ENCODE measurements around the gene TRPV3. TPM values are rescaled to one million over a fixed set of nuclear protein-coding genes. Genes with fewer than 3 reads are reported as not detected.
A peak's percentile ranks its signal among the peaks of the same experiment; 100 is the strongest.

The TRPV3 gene
- polyA plus RNA-seq, 1 donor (not counting 4 experiments of a cell fraction or from before 2014, with no cell fraction given) = 9.4 TPM

- no peaks in the 10 kb centered on the region for H4K20me1 ChIP-seq (ENCODE audit: control insufficient read depth, extremely low read depth, insufficient read depth, low read length)
- H3K9me3 ChIP-seq (ENCODE audit: control insufficient read depth, low read depth, low read length) = no peaks in the 10 kb centered on the region
- DNase-seq (ENCODE audit: low read depth, low spot score) (peak; percentile 93), FAIRE-seq (peak; percentile 97)
- peak overlapping the region; percentile 72 for H3K27ac ChIP-seq (ENCODE audit: control insufficient read depth, insufficient read depth, low read length)
- H3K4me3 ChIP-seq (ENCODE audit: control insufficient read depth in 2 of 3, extremely low read depth in 1 of 3, insufficient read depth in 2 of 3, low read depth in 1 of 3, low read length in 3 of 3) = no peak overlapping the region
- dilution Hi-C loops (cut with MboI; ENCODE audit: extremely low pct_ligation_motif_present, low sequenced_read_pairs) = no loop called here
- peaks cover 7% of the 10 kb centered on the region for H3K9me1 ChIP-seq (ENCODE audit: control insufficient read depth, extremely low read depth, insufficient read depth, low read length)
- H3K4me1 ChIP-seq (ENCODE audit: control insufficient read depth, extremely low read depth, insufficient read depth, low read length) = peaks cover 15% of the 10 kb centered on the region
- no peaks in the 10 kb centered on the region for H3K27me3 ChIP-seq (ENCODE audit: control insufficient read depth, extremely low read depth, insufficient read depth, low read length)
- H3K9ac ChIP-seq (ENCODE audit: control insufficient read depth, extremely low read depth, insufficient read depth, low read length) = peak overlapping the region; percentile 36
- H3K4me2 ChIP-seq (ENCODE audit: control insufficient read depth, extremely low read depth, insufficient read depth, low read depth, low read length) = peak overlapping the region; percentile 57
- no peak overlapping the region for H2AFZ ChIP-seq (ENCODE audit: control insufficient read depth, low read length)
- TF ChIP-seq EZH2 (IDR thresholded peaks at IDR 0.05; ENCODE audit: low read length) (no peak), CTCF (optimal IDR thresholded peaks at IDR 0.05 in 1 of 3, IDR thresholded peaks at IDR 0.05 in 1 of 3, conservative IDR thresholded peaks at IDR 0.05 in 1 of 3; ENCODE audit: extremely low read depth in 1 of 3, insufficient read depth in 2 of 3, low read length in 3 of 3) (no peak)
- H3K79me2 ChIP-seq (ENCODE audit: control insufficient read depth, insufficient read depth, low read length) = no peaks in the 10 kb centered on the region
- peaks cover 4 to 7% of the 10 kb centered on the region in 2 experiments for H3K36me3 ChIP-seq (ENCODE audit: control insufficient read depth in 2 of 2, extremely low read depth in 1 of 2, insufficient read depth in 2 of 2, low read length in 2 of 2)
These were observed 45.7 kb upstream of the TRPV3 start for GRCh38 chr17:3603119-3603869.

DNA sequence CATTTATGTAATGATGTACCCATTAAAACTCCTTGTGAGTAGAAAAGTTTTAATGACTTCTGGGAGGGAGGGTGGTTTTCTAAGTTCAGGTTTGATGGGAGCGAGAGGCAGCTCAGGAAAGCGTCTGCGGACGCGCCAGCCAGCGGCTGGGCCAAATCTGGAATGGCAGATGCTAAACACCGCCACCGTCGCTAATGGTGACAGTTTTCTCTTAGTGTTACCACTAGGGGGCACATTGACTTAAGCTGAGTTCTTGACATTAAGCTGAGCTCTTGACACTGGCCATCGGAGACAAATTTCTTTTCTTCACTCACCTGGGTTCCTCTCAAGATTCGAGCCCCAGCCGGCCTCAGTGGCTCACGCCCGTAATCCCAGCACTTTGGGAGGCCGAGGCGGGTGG lies 44.9 kb upstream of the TRPV3 start:
- Histone ChIP-seq H3K4me1 (ENCODE audit: control insufficient read depth, extremely low read depth, insufficient read depth, low read length) (peaks cover 15% of the 10 kb centered on the region), H4K20me1 (ENCODE audit: control insufficient read depth, extremely low read depth, insufficient read depth, low read length) (no peaks in the 10 kb centered on the region), H3K9me3 (ENCODE audit: control insufficient read depth, low read depth, low read length) (no peaks in the 10 kb centered on the region), H3K4me3 (ENCODE audit: control insufficient read depth in 2 of 3, extremely low read depth in 1 of 3, insufficient read depth in 2 of 3, low read depth in 1 of 3, low read length in 3 of 3) (no peak overlapping the region), H3K4me2 (ENCODE audit: control insufficient read depth, extremely low read depth, insufficient read depth, low read depth, low read length) (no peak overlapping the region), H3K9ac (ENCODE audit: control insufficient read depth, extremely low read depth, insufficient read depth, low read length) (no peak overlapping the region), H2AFZ (ENCODE audit: control insufficient read depth, low read length) (no peak overlapping the region), H3K27ac (ENCODE audit: control insufficient read depth, insufficient read depth, low read length) (no peak overlapping the region), H3K36me3 (ENCODE audit: control insufficient read depth in 2 of 2, extremely low read depth in 1 of 2, insufficient read depth in 2 of 2, low read length in 2 of 2) (peaks cover 4% of the 10 kb centered on the region in 2 experiments), H3K79me2 (ENCODE audit: control insufficient read depth, insufficient read depth, low read length) (no peaks in the 10 kb centered on the region), H3K27me3 (ENCODE audit: control insufficient read depth, extremely low read depth, insufficient read depth, low read length) (no peaks in the 10 kb centered on the region), H3K9me1 (ENCODE audit: control insufficient read depth, extremely low read depth, insufficient read depth, low read length) (peaks cover 7% of the 10 kb centered on the region)
- no peak for DNase-seq (ENCODE audit: low read depth, low spot score)
- peak; percentile 75 for FAIRE-seq
- peak; percentile 27 to 63 (median 29) for TF ChIP-seq CTCF (optimal IDR thresholded peaks at IDR 0.05 in 1 of 3, IDR thresholded peaks at IDR 0.05 in 1 of 3, conservative IDR thresholded peaks at IDR 0.05 in 1 of 3; ENCODE audit: extremely low read depth in 1 of 3, insufficient read depth in 2 of 3, low read length in 3 of 3)
- TF ChIP-seq EZH2 (IDR thresholded peaks at IDR 0.05; ENCODE audit: low read length) = no peak
- dilution Hi-C loops (cut with MboI; ENCODE audit: extremely low pct_ligation_motif_present, low sequenced_read_pairs) = no loop called here

Data from keratinocyte (primary cell).